Mammary epithelial cell (primary cell): ENCODE measurements around the gene PXMP2.

ENCODE experiments used
- EZH2 ChIP-seq: IDR thresholded peaks from 2 replicates; pipeline ENCODE4 v1.6.1; 2012; ENCODE audit warnings: low read length, inconsistent platforms, borderline replicate concordance
- TF ChIP-seq, protein P1 (sequence below), 2 donors: IDR thresholded peaks in 1 of 2; conservative IDR thresholded peaks in 1 of 2; 2 replicates each; pipeline ENCODE4 v1.5.1; 2011 to 2012; ENCODE audit warnings: inconsistent platforms in 2 of 2, low read length in 2 of 2, mild to moderate bottlenecking in 2 of 2, control low read depth in 1 of 2, low read depth in 1 of 2; ENCODE audit not compliant: insufficient read depth in 1 of 2; ENCODE audit errors: extremely low read depth in 1 of 2

DNA sequence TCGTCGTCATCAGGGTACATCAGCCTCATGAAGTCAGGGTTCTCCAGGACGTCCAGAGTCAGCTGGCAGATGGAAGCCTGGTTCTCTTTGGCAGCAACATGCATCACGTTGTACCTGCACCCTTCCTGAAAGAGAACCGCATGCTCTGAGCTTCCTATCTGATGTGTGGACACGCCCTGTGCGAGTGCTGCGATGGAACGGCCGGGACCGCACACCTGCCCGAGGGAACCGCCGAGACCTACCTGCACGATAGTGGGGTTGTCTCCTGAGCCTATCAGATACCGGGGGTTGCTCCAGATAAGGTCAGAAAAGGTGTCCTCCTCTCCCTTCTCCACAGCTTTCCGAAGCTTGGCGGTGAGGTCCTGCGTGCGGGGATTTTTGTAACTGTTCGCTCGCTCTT is 60.5 kb downstream of the PXMP2 start:
- TF ChIP-seq, protein P1, sequence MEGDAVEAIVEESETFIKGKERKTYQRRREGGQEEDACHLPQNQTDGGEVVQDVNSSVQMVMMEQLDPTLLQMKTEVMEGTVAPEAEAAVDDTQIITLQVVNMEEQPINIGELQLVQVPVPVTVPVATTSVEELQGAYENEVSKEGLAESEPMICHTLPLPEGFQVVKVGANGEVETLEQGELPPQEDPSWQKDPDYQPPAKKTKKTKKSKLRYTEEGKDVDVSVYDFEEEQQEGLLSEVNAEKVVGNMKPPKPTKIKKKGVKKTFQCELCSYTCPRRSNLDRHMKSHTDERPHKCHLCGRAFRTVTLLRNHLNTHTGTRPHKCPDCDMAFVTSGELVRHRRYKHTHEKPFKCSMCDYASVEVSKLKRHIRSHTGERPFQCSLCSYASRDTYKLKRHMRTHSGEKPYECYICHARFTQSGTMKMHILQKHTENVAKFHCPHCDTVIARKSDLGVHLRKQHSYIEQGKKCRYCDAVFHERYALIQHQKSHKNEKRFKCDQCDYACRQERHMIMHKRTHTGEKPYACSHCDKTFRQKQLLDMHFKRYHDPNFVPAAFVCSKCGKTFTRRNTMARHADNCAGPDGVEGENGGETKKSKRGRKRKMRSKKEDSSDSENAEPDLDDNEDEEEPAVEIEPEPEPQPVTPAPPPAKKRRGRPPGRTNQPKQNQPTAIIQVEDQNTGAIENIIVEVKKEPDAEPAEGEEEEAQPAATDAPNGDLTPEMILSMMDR (conservative IDR thresholded peaks at IDR 0.05 in 1 of 2, IDR thresholded peaks at IDR 0.05 in 1 of 2; ENCODE audit: extremely low read depth in 1 of 2, insufficient read depth in 1 of 2, low read depth in 1 of 2, low read length in 2 of 2), result no peak
- no peak for TF ChIP-seq EZH2
